Mucosa of descending colon (tissue), 3 donors: ENCODE measurements around the gene MX2. TPM values are rescaled to one million over a fixed set of nuclear protein-coding genes. Genes with fewer than 3 reads are reported as not detected.

Experiments
- ATAC-seq: fragments of 200-7000 bp; cut with Tn5 transposase; one replicate; pipeline ENCODE4 v1.9.1; 2020; ENCODE audit warnings: mild to moderate bottlenecking, moderate library complexity
- DNase-seq, 3 donors: peaks; one replicate each; pipeline ENCODE4 v3.0.0-alpha.2; 2020
- H3K36me3 ChIP-seq: fragments of 200-600 bp; one replicate; pipeline ENCODE4 v1.8.0; 2021; ENCODE audit warnings: low read depth, mild to moderate bottlenecking
- H3K4me1 ChIP-seq: fragments of 200-600 bp; one replicate; pipeline ENCODE4 v1.8.0; 2021; ENCODE audit warnings: low read depth, mild to moderate bottlenecking
- H3K4me3 ChIP-seq: fragments of 200-600 bp; one replicate; pipeline ENCODE4 v1.8.0; 2021; ENCODE audit warnings: mild to moderate bottlenecking
- H3K9me3 ChIP-seq: fragments of 200-600 bp; one replicate; pipeline ENCODE4 v1.8.0; 2021; ENCODE audit warnings: mild to moderate bottlenecking
- intact Hi-C, 2 donors: fragments of 100-400 bp; cut with DNase I in 1 of 2; cut with micrococcal nuclease in 1 of 2; formaldehyde crosslinking; loops; one replicate each; pipeline versions ENCODE4 v1.11.0 to v1.11.1; 2022; cut with DNase I, micrococcal nuclease
- total RNA-seq, 3 donors: library from RNA; stranded (reverse); fragmentation: NEBNext Ultra II Directional in 2 of 3; extraction: Animal tissue kit (Norgen Biotek cat#: 25700) in 2 of 3; gene quantifications; one replicate each; pipeline versions ENCODE4 v1.2.1 to v1.2.4, GENCODE V29; 2021 to 2023
- TF ChIP-seq, protein P1 (sequence below): fragments of 200-600 bp; IDR thresholded peaks from one replicate; pipeline ENCODE4 v1.8.0; 2022; ENCODE audit warnings: antibody characterized with exemption, mild to moderate bottlenecking
- donor health status: DM: no; HTN: no; CAD: no; lungs with moderate emphysema.
- donor health status: DM: no; HTN: no; CAD: no.
- donor health status: DM: no; HTN: yes; CAD: no.

The MX2 gene
- total RNA-seq, 3 donors from 2014 or later = 2.5 to 9.2 (median 6.3) TPM

DNA sequence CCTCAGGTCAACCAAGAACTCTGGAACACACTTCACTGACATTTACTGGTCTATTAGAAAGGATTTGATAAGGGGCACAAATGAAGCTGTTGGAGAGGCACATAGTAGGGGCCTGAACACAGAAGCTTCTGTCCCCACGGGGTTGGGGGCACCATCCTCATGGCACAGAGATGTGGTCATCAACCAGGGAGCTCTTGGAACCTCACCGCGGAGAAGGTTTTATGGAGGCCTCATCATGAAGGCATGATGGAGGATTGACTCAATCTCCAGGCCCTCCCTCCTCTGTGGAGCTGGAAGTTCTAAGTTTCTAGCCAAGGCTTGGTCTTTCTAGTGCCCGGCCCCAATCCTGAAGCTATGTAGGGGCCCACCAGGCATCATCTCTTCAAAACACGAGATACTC lies 87.8 kb downstream of the MX2 start:
- Histone ChIP-seq H3K36me3 (no peaks in the 10 kb centered on the region), H3K4me3 (no peak overlapping the region), H3K4me1 (no peaks in the 10 kb centered on the region), H3K9me3 (no peaks in the 10 kb centered on the region)
- DNase-seq = no peak
- intact Hi-C loops = no loop called here
- no peak for ATAC-seq
- TF ChIP-seq, protein P1, sequence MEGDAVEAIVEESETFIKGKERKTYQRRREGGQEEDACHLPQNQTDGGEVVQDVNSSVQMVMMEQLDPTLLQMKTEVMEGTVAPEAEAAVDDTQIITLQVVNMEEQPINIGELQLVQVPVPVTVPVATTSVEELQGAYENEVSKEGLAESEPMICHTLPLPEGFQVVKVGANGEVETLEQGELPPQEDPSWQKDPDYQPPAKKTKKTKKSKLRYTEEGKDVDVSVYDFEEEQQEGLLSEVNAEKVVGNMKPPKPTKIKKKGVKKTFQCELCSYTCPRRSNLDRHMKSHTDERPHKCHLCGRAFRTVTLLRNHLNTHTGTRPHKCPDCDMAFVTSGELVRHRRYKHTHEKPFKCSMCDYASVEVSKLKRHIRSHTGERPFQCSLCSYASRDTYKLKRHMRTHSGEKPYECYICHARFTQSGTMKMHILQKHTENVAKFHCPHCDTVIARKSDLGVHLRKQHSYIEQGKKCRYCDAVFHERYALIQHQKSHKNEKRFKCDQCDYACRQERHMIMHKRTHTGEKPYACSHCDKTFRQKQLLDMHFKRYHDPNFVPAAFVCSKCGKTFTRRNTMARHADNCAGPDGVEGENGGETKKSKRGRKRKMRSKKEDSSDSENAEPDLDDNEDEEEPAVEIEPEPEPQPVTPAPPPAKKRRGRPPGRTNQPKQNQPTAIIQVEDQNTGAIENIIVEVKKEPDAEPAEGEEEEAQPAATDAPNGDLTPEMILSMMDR = no peak

DNA sequence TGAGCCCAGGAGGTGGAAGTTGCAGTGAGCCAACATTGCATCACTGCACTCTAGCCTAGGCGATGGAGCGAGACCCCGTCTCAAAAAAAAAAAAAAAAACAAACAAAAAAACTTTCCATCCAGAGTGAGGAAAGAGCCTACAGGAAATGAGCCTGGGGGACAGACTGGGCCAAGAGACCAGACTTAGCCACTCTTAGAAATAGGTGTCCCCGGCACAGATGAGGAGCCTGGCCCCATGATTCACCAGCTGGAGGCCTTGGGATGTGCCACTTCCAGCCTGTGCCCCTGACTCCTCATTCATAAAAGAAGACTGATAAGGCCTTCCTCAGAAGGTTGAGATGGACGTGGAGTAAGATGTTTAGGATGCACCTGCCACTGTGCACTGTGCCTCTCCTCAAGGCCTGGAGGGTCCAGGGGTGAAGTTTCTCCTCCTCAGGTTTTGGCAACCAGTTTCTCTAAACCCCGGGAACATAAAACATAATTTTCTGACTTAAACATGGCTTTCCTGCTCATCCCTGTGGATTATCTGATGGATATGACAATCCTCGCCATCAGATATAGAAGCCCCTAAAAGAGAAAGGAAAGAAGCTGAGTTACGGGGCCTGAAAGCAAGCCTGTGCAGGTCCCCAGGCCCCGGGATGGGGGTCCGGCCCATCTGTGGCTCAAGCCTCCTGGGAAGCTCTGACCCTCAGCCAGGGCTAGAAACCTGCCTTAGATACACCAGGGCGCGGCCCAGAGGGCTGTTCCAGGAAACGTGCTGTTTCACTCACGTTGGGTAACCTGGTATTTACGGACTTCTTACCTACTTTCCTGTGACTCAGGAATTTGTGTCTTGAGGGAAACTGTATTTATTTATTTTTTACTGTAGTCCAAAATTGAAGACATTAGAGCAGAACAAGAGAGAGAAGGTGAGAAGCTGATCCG lies 90.2 kb downstream of the MX2 start:
- Histone ChIP-seq H3K9me3 (no peaks in the 10 kb centered on the region), H3K4me1 (no peaks in the 10 kb centered on the region), H3K4me3 (no peak overlapping the region), H3K36me3 (no peaks in the 10 kb centered on the region)
- intact Hi-C loops = no loop called here
- ATAC-seq (peak; percentile 87), DNase-seq (peak in 2 of 3 donors; percentile 52 to 69)
- TF ChIP-seq, protein P1 = no peak

DNA sequence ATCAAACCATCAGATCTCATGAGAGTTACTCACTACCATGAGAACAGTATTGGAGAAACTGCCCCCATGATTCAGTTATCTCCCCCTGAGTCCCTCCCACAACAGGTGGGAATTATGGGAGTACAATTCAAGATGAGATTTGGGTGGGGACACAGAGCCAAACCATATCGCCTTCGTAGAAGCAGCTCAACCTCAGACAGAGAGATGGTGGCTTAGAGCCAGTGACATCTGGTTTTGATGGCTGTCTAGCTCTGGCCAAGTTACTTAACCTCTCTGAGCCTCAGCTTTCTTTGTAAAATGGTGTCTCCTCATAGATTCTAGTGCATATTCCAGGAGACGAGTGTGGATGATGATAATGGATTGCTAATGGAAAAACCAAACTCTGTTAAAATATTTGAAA lies 91.4 kb downstream of the MX2 start:
- Histone ChIP-seq H3K9me3 (no peaks in the 10 kb centered on the region), H3K4me3 (no peak overlapping the region), H3K36me3 (no peaks in the 10 kb centered on the region), H3K4me1 (no peaks in the 10 kb centered on the region)
- TF ChIP-seq, protein P1 = no peak
- DNase-seq (no peak), ATAC-seq (no peak)
- intact Hi-C loops = no loop called here

GRCh38 chr21:41453761-41454160 lies 91.9 kb downstream of the MX2 start:
- Histone ChIP-seq H3K4me3 (no peak overlapping the region), H3K36me3 (no peaks in the 10 kb centered on the region), H3K9me3 (no peaks in the 10 kb centered on the region), H3K4me1 (no peaks in the 10 kb centered on the region)
- TF ChIP-seq, protein P1 = no peak
- DNase-seq (no peak), ATAC-seq (no peak)
- intact Hi-C loops = no loop called here

GRCh38 chr21:41458121-41458520 lies 96.3 kb downstream of the MX2 start:
- intact Hi-C loops = no loop called here
- no peaks in the 10 kb centered on the region for H3K36me3 ChIP-seq
- H3K9me3 ChIP-seq = no peaks in the 10 kb centered on the region
- TF ChIP-seq, protein P1 = no peak
- no peak overlapping the region for H3K4me3 ChIP-seq
- H3K4me1 ChIP-seq = no peaks in the 10 kb centered on the region
- ATAC-seq = no peak
- DNase-seq = no peak
